GM19452 (cell line): Measurements from ENCODE around the gene MMP17.

Source experiments
- ATAC-seq: cut with Tn5 transposase; IDR thresholded peaks from one replicate; pipeline ENCODE4 v1.9.1; 2021; ENCODE audit not compliant: unreplicated experiment

MMP17 gene

DNA sequence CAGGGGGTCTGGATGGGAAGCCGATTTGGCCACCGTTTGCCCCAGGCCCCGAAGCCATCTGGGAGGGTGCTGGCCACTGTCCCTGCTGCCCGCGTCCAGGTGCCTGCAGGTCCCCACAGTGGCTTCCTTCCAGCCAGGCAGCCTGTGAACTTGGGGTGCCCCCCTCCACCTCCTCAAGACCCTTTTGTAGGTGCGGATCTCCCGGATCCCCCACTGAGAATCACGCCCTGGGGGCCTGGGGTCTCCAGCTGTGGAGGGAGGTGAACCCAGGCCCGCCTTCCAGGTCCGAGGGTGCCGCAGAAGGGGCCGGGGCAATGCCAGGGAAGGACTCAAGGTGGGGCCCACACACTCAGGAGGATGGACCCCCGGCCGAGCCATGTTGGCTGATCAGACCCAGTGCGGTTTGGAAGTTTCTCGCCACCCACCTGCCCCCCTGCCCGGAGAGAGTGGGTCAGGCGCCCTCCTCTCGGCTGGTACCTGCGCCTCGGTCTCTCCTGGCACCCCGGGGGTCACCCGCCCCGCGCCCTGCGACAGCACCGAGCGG is 1.7 kb downstream of the MMP17 start:
- no peak for ATAC-seq

GRCh38 chr12:131830335-131830913 is 2.2 kb downstream of the MMP17 start:
- no peak for ATAC-seq

GRCh38 chr12:131830914-131831571 is 2.9 kb downstream of the MMP17 start:
- no peak for ATAC-seq

DNA sequence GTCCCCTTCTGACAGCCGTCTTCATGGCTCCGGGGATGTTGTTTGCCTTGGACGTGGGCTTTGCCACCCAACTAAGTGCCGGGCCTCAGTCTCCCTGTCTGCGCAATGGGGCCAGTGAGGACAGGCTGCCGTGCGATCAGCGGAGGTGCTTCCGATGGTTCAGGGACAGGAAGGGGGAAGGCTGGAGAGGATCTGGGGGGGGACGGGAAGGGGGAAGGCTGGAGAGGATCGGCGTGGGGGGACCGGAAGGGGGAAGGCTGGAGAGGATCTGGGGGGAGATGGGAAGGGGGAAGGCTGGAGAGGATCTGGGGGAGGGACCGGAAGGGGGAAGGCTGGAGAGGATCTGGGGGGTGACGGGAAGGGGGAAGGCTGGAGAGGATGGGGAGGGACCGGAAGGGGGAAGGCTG is 3.4 kb downstream of the MMP17 start:
- ATAC-seq, result no peak

DNA sequence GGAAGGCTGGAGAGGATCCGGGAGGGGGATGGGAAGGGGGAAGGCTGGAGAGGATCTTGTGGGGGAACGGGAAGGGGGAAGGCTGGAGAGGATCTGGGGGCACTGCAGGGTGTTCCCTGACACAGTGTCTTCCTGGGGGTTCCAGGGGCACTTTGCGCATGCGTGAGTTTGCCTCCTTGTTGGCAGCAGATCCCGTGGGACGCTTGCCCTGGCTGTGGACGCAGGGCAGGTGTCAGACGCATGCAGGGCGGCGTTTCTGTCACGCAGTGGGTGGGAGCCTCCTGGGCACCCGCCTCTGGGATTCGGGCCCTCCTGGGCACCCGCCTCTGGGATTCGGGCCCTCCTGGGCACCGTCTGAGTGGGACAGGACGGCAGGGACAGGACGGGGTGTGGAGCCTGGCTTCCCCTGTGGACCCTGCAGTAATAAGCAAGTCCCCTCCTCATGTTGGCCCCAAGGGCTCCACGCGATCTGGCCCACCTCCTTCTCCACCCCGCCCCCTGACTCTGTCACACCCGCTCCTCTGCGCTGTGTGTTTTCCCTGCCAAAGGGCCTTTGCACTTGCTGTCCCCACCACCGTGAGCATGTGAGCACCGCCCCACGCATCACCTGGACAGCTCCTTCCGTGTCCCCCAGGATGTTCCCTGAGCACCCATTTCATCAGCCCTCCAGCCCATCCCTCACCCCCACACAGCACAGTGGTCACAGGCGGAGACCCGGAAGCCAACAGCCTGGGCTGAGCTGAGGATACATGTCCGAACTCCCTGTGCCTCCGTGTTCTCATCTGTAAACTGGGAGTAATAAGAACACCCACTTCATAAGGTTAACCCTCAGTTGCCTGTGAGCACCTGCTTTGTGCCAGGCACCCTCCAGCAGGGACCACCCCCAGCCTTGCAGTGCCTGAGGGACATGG is 4.4 kb downstream of the MMP17 start:
- ATAC-seq, result no peak

GRCh38 chr12:131833288-131833895 is 5.2 kb downstream of the MMP17 start:
- no peak for ATAC-seq

DNA sequence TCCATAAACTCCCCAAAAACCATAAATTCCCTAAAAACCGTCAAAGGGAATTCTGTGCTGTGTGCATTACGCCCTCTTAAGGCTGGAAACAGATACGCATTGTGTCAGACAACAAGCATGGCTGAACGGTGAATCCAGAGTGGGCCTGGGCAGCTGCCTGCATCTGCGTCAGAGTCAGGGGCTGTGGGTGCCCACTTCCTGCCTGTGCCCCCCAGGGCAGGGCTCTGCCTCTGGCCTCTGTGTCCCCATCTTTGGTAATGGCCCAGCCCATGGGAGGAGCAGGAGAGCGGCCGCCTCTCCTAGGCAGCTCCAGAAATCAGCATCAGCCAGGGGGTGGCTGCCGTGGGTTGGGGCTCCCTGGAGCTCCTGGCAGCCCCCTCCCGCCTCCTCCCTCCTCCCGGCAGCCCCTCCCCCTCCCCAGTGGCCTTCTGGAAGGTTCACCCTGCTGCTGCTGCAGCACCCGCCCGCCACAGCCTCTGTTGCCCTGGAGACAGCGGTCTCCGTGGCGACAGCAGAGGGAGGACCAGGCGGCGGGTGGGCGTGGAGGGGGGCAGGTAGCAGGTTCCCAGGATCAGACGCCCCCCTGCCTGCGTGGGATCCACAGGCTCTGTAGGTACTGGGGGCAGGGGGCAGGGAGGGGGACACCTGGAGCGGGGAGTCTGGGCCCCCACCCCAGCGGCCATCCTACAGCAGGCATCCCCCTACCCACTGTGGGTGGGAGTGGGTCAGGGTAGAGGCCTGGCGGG is 5.9 kb downstream of the MMP17 start:
- ATAC-seq, result no peak

- no peak for ATAC-seq
These were observed 6.8 kb downstream of the MMP17 start for GRCh38 chr12:131834798-131835615.

DNA sequence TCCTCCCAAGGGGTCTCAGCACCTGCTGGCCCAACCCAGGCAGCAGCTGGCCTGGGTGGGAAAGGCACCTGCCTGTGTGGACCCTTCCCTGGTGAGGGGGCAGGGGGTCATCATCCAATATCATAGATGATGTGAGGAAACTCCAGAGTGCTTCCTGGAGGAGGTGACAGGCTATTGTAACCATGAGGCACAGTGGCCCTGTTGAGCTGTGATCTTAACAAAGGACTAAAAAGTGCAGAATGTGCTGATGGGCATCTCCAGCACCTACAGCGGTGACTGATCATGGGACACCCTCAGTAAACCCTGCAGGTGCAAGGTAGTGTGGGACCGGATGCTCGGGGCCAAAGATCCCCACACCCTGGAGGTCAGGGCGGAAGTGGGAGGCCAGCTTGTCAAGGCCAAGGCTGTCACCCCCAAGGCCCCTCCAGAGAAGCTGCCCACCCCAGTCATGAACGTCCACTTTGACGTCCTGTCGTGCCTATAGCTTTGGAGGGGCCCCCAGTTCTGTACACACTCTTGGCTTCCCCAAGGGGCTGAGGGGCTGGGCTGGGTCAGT is 7.5 kb downstream of the MMP17 start:
- no peak for ATAC-seq

DNA sequence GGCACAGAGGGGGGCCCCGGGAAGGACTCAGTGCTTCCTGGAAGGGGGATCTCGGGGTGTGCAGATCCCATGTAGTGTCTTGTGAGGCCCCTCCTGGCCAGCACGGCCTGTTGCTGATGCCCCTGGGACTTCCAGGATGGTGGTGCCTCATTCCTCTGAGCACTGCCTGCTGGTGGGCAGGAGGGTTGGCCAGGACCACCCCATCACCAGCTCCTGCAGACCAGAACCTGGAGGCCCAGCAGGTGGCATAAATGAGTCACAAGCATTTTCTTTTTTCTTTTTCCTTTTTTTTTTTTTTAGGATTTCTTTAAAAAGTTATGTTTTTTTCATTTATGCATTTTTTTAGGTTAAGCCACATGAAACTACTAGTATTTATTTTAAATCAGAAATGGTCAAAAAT is 8.0 kb downstream of the MMP17 start:
- no peak for ATAC-seq

DNA sequence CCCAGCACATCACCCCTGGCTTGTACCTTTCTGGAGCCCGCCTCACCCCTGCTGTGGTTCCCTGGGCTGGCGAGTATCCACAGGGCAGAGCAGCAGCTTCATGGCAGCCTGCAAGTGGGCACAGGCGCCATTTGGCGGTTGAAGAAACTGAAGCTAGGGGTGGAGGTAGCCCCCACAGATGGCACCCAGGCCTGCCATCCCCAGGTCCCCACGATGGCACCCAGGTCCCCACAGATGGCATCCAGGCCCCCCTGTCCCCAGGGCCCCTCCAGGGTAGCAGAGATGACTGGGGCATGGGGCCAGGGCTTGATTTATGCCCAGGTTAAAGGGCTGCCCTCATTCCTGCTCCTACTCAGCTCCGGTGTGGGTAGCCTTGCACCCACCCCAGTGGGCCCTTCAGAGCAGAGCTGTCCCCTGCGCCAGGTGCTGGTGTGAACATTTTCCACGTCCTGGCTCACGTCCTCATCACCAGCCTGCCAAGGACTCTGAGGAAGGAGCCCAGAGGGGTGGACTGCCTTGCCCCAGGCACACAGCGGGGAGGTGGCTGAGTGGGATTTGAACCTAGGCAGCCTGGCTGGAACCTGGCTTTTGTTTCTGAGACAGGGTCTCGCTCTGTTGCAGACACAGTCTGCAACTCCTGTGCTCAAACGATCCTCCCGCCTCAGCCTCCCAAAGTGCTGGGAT is 8.7 kb downstream of the MMP17 start:
- ATAC-seq, result no peak

DNA sequence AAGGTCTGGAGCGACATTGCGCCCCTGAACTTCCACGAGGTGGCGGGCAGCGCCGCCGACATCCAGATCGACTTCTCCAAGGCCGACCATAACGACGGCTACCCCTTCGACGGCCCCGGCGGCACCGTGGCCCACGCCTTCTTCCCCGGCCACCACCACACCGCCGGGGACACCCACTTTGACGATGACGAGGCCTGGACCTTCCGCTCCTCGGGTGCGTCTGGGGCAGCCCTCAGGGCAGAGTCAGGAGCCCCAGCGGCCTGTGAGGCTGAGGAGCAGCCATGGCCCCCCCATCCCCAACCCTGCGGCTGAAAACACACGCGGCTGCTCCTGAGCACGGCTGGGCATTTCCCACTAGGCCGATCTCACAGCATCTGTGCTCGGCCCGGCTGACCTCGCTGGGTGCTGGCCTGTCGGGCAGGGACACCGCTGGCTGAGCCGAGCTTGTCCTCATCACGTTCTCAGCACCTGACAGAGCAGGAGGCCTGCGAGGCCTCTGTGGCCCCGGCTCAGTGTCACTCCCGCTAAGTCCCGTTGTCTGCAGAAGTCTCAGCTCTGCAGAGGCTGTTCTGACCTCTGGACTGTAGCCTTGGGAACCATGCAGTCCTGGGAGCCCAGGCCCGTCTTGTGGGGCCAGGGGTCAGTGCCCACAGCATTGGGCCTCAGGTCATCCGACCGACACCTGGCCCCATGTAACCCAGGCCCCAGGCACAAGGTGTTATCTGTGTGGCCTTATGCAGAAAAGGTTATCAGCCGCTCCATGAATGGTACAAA is 12.6 kb downstream of the MMP17 start:
- no peak for ATAC-seq

- ATAC-seq, result no peak
These were observed 13.4 kb downstream of the MMP17 start for GRCh38 chr12:131841547-131841946.

GRCh38 chr12:131842169-131842568 is 14.0 kb downstream of the MMP17 start:
- no peak for ATAC-seq

GRCh38 chr12:131843527-131843926 is 15.3 kb downstream of the MMP17 start:
- no peak for ATAC-seq

GRCh38 chr12:131844140-131844539 is 15.9 kb downstream of the MMP17 start:
- ATAC-seq, result no peak

DNA sequence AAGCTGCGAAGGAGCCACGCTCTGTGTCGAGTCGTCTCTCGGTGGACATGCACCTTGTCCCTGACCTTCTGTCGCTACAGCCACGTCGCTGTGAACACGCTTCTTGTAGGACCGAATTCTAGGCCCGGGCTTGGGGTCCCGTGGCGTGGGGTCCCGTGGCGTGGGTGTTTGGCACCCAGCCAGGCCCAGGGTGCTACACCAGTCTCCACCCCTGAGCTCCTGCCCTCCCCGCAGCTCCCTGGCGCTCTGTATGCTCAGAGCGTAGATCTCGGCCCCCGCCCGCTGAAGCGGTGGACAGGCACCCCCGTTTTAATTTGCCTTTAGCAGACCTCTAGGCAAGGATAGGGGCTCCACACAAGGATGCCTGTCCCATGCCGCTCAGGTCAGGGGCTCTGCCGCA is 16.5 kb downstream of the MMP17 start:
- no peak for ATAC-seq

DNA sequence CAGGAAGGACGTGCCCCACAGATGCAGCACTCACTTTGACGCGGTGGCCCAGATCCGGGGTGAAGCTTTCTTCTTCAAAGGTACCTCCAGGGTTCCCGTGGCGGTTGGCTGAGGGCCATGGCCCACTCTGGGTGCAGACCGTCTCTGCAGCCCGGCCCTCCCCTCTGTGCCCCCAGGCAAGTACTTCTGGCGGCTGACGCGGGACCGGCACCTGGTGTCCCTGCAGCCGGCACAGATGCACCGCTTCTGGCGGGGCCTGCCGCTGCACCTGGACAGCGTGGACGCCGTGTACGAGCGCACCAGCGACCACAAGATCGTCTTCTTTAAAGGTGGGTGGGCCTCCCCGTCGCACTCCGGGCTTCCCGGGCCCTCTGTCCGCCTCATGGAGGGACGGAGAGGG is 16.9 kb downstream of the MMP17 start:
- no peak for ATAC-seq
